HepG2 (cell line): ENCODE data around the gene DARS2. TPM values are rescaled to one million over a fixed set of nuclear protein-coding genes. Genes with fewer than 3 reads are reported as not detected.

Experiments used
- AGO1 ChIP-seq: fragments of 200-400 bp; formaldehyde crosslinking; IDR thresholded peaks from 2 replicates; pipeline ENCODE4 v1.6.1; 2017; ENCODE audit warnings: mild to moderate bottlenecking, low read depth, low read length, moderate library complexity; ENCODE audit not compliant: poor library complexity, severe bottlenecking
- ARHGAP35 ChIP-seq: sonication (generic); formaldehyde crosslinking; IDR thresholded peaks from 2 replicates; pipeline ENCODE4 v1.9.0; 2022; ENCODE audit warnings: mild to moderate bottlenecking, inconsistent platforms, moderate library complexity, missing genetic modification reagents, borderline replicate concordance
- CBX1 ChIP-seq: IDR thresholded peaks from one replicate; pipeline ENCODE4 v1.6.1; 2016; ENCODE audit warnings: antibody characterized with exemption, low read depth
- CENPT ChIP-seq: sonication (generic); formaldehyde crosslinking; IDR thresholded peaks from 2 replicates; pipeline ENCODE4 v1.8.0; 2022; ENCODE audit warnings: low read depth, mild to moderate bottlenecking, moderate library complexity, missing genetic modification reagents
- ELF4 ChIP-seq: sonication (generic); formaldehyde crosslinking; IDR thresholded peaks from 2 replicates; pipeline ENCODE4 v1.5.0; 2020; ENCODE audit warnings: missing genetic modification reagents, mild to moderate bottlenecking, moderate library complexity, borderline replicate concordance
- FIP1L1 ChIP-seq: fragments of 200-400 bp; formaldehyde crosslinking; IDR thresholded peaks from 2 replicates; pipeline ENCODE4 v1.6.1; 2018; ENCODE audit warnings: low read depth, mild to moderate bottlenecking, low read length, moderate library complexity, borderline replicate concordance; ENCODE audit not compliant: insufficient read depth
- GLMP ChIP-seq: sonication (generic); formaldehyde crosslinking; IDR thresholded peaks from 2 replicates; pipeline ENCODE4 v1.9.0; 2021; ENCODE audit warnings: missing genetic modification reagents, mild to moderate bottlenecking, borderline replicate concordance
- GMEB2 ChIP-seq: IDR thresholded peaks from 2 replicates; pipeline ENCODE4 v1.6.1; 2016; ENCODE audit warnings: missing biosample characterization, missing genetic modification reagents, low read depth
- HMG20A ChIP-seq: IDR thresholded peaks from 2 replicates; pipeline ENCODE4 v1.6.1; 2016; ENCODE audit warnings: borderline replicate concordance
- MAX ChIP-seq: IDR thresholded peaks from 2 replicates; pipeline ENCODE4 v1.6.1; 2012; ENCODE audit warnings: inconsistent platforms
- PAF1 ChIP-seq: IDR thresholded peaks from 2 replicates; pipeline ENCODE4 v1.6.1; 2016; ENCODE audit warnings: missing genetic modification reagents, missing compliant biosample characterization
- PAXIP1 ChIP-seq: sonication (generic); formaldehyde crosslinking; conservative IDR thresholded peaks from 2 replicates; pipeline ENCODE4 v1.4.0; 2020; ENCODE audit warnings: mild to moderate bottlenecking, missing genetic modification reagents, moderate library complexity
- PCBP1 ChIP-seq: fragments of 200-400 bp; formaldehyde crosslinking; IDR thresholded peaks from 2 replicates; pipeline ENCODE4 v1.6.1; 2017; ENCODE audit warnings: mild to moderate bottlenecking, low read depth, low read length, borderline replicate concordance
- POGZ ChIP-seq: sonication (generic); formaldehyde crosslinking; IDR thresholded peaks from 2 replicates; pipeline ENCODE4 v1.4.0; 2020; ENCODE audit warnings: mild to moderate bottlenecking, missing genetic modification reagents
- POLR2G ChIP-seq: fragments of 200-400 bp; formaldehyde crosslinking; IDR thresholded peaks from 2 replicates; pipeline ENCODE4 v1.6.1; 2018; ENCODE audit warnings: mild to moderate bottlenecking, low read depth, low read length, moderate library complexity
- ZKSCAN1 ChIP-seq: fragments of 150-350 bp; IDR thresholded peaks from 2 replicates; pipeline ENCODE4 v1.6.1; 2014; ENCODE audit warnings: low read length
- ZNF343 ChIP-seq: sonication (generic); formaldehyde crosslinking; IDR thresholded peaks from 2 replicates; pipeline ENCODE4 v1.4.0; 2020; ENCODE audit warnings: mild to moderate bottlenecking, missing genetic modification reagents
- ZNF513 ChIP-seq: sonication (generic); formaldehyde crosslinking; conservative IDR thresholded peaks from 2 replicates; pipeline ENCODE4 v1.5.0; 2020; ENCODE audit warnings: missing genetic modification reagents
- ZNF660 ChIP-seq: sonication (generic); formaldehyde crosslinking; IDR thresholded peaks from 2 replicates; pipeline ENCODE4 v1.5.1; 2020; ENCODE audit warnings: mild to moderate bottlenecking, low read depth, missing genetic modification reagents, borderline replicate concordance
- ZZZ3 ChIP-seq: sonication (generic); formaldehyde crosslinking; IDR thresholded peaks from 2 replicates; pipeline ENCODE4 v1.4.0; 2020; ENCODE audit warnings: missing genetic modification reagents, mild to moderate bottlenecking, borderline replicate concordance
- polyA plus RNA-seq, 8 experiments: library from polyadenylated mRNA; depleted of rRNA in 3 of 8; stranded (reverse) in 7 of 8; unstranded in 1 of 8; fragments of >200 nt; fragmentation: Illumina TruSeq in 4 of 8; extraction: Trizol in 4 of 8; gene quantifications; 2 replicates each; pipeline versions ENCODE4 v1.2.1 to v1.2.3, GENCODE V29; 2011 to 2016; ENCODE audit warnings: low read depth in 4 of 8, missing spikeins in 1 of 8, mixed read lengths in 1 of 8; ENCODE audit not compliant: insufficient read depth in 1 of 8
- total RNA-seq, 5 experiments: library from RNA; depleted of rRNA; stranded (reverse); fragments of >200 nt; fragmentation: Illumina TruSeq; extraction: Trizol; gene quantifications; 2 replicates each; pipeline ENCODE4 v1.2.3, GENCODE V29; 2016; ENCODE audit warnings: low read depth in 1 of 5

Gene DARS2
- total and polyA plus RNA-seq, 2 of the 13 experiments (the other 11 are each of a cell fraction or from before 2014, with no cell fraction given): 17.6 to 27.7 TPM

GRCh38 chr1:173867753-173868265 lies 43.3 kb downstream of the DARS2 start, which contains the start of gene GAS5 (continued):
- TF ChIP-seq PAXIP1 (peak; percentile 5), ZNF660 (CRISPR knock-in tag) (no peak), AGO1 (no peak), ZKSCAN1 (0 out of 2 replicates have a peak, but pooled peaks have one; percentile 34), PAF1 (CRISPR knock-in tag) (peak; percentile 54; the same call in 1 of the 2 replicates), GMEB2 (CRISPR knock-in tag) (peak; percentile 89), ZZZ3 (CRISPR knock-in tag) (peak; percentile 78; the same call in 1 of the 2 replicates), HMG20A (CRISPR knock-in tag) (no peak; the same call in 1 of the 2 replicates), ARHGAP35 (peak; percentile 52; the same call in 1 of the 2 replicates), ELF4 (CRISPR knock-in tag) (peak; percentile 16; the same call in 1 of the 2 replicates), POLR2G (peak; percentile 100), FIP1L1 (0 out of 2 replicates have a peak, but pooled peaks have one; percentile 44), ZNF343 (CRISPR knock-in tag) (no peak), CENPT (0 out of 2 replicates have a peak, but pooled peaks have one; percentile 2), POGZ (CRISPR knock-in tag) (peak; percentile 52), CBX1 (peak; percentile 87), ZNF513 (CRISPR knock-in tag) (0 out of 2 replicates have a peak, but pooled peaks have one; percentile 20), PCBP1 (no peak), GLMP (CRISPR knock-in tag) (no peak), MAX (peak; percentile 79)
